ENCODE results near the gene LY6G5C.

GRCh38 chr6:31725502-31726350 is 44.9 kb upstream of the LY6G5C start:
- TF ChIP-seq LEF1 (IDR thresholded peaks at IDR 0.05; ENCODE audit: borderline replicate concordance) (no peak), SP1 (IDR thresholded peaks at IDR 0.05) (no peak), FOXA1 (IDR thresholded peaks at IDR 0.05) (no peak)

Measured in HEK293T (cell line).